HG03139 (cell line): Measurements from ENCODE around the gene INTS13.
"Not testable (repeated sequence)": the region's sequence is repeated elsewhere in the genome, so short reads cannot be mapped to it uniquely, and the experiment has no call there.

ENCODE experiments used
- ATAC-seq: cut with Tn5 transposase; IDR thresholded peaks from one replicate; pipeline ENCODE4 v1.9.1; 2021; ENCODE audit not compliant: unreplicated experiment

INTS13 gene

GRCh38 chr12:26871985-26872384 lies 65.8 kb downstream of the INTS13 start:
- ATAC-seq, result no peak

GRCh38 chr12:26870491-26871419 lies 67.0 kb downstream of the INTS13 start:
- ATAC-seq, result no peak

DNA sequence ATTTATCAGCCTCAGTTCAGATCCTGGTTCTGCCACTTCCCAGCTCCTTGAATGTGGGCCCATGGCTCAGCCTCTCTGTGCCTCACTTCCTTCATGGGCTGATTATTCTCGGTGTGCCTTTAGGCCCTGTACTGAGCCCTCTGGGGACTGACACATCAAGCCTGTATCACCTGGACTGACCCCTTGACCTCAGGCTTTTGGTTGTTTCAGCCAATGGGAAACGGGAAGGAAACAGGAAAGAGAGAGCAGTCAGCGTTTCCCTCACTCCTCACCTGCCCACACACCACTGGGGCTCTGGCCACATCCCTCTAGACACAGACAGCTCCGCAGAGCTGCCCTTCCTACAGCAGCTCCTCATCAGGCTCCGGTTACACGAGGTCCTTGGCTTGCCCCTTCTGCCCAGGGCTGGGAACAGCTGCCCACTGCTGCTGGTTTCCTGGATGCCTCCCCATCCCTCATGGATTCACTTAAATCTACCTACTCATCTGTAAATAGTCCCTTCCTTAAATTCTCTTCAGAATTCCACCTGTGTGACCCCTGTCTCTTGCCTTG lies 67.8 kb downstream of the INTS13 start:
- no peak for ATAC-seq

DNA sequence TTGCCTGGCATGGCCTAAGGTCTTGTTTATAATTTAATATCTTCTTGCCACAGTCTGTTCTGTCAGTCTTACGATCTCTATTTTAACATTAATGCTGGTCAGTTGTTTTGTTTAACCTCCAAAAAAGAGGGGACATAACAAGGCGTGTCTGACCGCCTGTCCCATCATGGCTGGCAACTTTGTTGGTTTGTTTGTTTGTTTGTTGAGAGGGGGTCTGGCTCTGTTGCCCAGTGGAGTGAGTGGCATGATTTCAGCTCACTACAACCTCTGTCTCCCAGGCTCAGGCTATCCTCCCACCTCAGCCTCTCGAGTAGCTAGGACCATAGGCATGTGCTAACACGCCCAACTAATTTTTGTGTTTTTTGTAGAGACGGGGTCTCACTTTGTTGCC lies 68.7 kb downstream of the INTS13 start:
- no peak for ATAC-seq

DNA sequence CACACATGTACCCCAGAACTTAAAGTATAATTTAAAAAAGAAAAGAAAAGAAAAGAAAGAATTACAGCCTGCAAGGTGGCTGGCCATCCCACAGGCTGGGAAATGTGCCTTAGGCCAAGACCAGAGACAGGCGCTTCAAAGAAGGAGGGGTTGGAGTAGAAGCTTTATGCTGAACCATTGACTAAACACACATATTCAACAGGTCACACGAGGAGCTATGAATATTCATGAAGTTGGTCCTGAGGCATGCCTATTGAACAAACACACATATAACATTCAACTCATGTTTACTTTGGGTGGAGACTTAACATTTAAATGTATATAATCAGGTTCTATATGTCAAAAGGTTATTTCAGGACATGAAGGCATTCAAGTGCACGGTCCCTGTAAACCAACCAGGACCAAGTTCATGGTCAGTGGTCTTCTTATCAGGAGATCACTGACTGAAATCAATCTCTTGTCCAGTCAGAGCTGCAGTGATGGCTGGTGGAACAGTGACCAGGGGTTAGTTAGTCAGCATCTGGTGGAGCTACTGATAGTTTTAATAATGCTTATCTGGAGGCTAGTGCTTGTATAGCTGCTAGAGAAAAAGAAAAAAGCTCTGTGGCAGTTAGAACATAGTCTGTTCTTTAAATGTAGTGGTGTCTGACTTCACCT lies 69.2 kb downstream of the INTS13 start:
- no peak for ATAC-seq

GRCh38 chr12:26867080-26867479 lies 70.7 kb downstream of the INTS13 start:
- no peak for ATAC-seq

DNA sequence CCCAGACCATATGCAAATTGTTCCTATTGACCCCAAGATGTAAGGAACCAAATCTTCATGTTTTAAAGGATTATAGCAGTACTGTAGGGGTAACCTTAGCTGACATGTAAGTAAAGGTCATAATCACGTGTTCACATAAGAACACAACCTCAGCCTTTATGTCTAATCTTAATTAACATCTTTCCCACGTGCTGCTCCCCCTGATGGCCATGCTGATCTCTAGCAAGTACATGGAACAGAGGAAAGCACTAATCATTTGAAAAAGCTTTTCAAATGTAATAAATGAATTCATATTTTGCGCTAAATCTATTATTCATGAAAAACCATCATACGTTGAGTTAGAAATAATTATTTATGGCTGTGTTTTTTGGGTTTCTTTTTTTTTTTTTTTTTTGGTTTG lies 74.3 kb downstream of the INTS13 start:
- no peak for ATAC-seq

DNA sequence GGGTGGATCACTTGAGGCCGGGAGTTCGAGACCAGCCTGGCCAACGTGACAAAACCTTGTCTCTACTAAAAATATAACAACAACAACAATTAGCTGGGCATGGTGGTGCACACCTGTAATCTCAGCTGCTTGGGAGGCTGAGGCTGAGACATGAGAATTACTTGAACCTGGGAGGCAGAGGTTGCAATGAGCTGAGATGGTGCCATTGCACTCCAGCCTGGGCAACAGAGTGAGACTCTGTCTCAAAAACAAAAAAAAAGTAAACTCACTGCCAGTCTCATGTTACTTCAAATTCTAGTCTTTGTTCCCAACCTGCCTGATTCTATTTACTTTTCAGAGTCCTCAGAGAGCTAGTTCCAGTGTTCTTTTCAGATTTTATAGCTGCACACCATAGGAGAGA lies 75.0 kb downstream of the INTS13 start:
- ATAC-seq, result not testable (repeated sequence)

DNA sequence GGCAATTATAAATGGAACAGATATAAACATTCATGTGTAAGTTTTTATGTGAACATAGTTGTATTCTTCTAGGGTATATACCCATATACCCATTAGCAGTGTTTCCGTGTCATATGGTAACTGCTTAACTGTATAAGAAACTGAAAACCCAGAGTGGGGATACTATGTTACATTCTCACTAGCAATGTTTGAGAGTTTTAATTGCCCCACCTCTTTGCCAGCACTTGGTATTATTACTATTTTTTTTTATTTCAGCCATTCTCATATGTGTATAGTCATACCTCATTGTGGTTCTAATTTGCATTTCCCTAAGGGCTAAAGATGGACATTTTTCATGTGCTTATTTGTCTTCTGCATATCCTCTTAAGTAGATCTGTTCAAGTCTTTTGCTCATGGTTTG lies 76.1 kb downstream of the INTS13 start:
- no peak for ATAC-seq

GRCh38 chr12:26857465-26858176 lies 80.2 kb downstream of the INTS13 start:
- ATAC-seq, result no peak

DNA sequence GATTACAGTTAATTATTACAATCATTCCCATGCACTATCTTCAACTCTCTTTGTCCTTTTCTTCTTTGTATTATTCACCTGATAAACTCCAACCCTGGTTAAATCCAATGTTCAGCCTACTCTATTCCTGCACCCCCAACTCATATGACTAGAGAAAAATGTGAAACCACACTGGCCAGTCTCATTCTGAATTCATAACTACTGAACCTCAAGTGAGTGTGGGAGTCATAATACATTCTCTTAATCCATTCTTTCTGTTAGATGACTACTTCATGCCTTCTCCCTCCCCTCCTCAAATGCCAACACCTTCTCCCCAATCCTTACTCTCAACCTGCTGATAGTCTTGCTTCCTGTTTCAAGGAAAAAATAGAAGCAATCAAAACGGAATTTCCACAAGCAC lies 82.4 kb downstream of the INTS13 start:
- ATAC-seq, result no peak
